SK-N-SH (cell line): Measurements from ENCODE around the gene OR5V1.

ENCODE experiments used
- CTCF ChIP-seq: fragments of 200-600 bp; sonication (generic); IDR thresholded peaks from 2 replicates; pipeline ENCODE4 v1.6.1; 2017; ENCODE audit warnings: antibody characterized with exemption, mild to moderate bottlenecking, moderate library complexity
- GATA2 ChIP-seq: sonication (generic); formaldehyde crosslinking; IDR thresholded peaks from 2 replicates; pipeline ENCODE4 v1.5.0; 2020; ENCODE audit warnings: mild to moderate bottlenecking, missing genetic modification reagents

- TF ChIP-seq CTCF: no peak
- no peak for TF ChIP-seq GATA2
Observed at GRCh38 chr6:29368765-29369164, at the start of gene OR5V1.
